HepG2 (cell line): Measurements from ENCODE around the gene AFF1. TPM values are rescaled to one million over a fixed set of nuclear protein-coding genes. Genes with fewer than 3 reads are reported as not detected.
A peak's percentile ranks its signal among the peaks of the same experiment; 100 is the strongest.

ENCODE experiments used
- MLX ChIP-seq: IDR thresholded peaks from 2 replicates; pipeline ENCODE4 v1.6.1; 2016
- MXD1 ChIP-seq: sonication (generic); formaldehyde crosslinking; IDR thresholded peaks from 2 replicates; pipeline ENCODE4 v1.4.0; 2020; ENCODE audit warnings: mild to moderate bottlenecking, missing genetic modification reagents
- NFIB ChIP-seq: sonication (generic); formaldehyde crosslinking; IDR thresholded peaks from 2 replicates; pipeline ENCODE4 v1.9.0; 2021; ENCODE audit warnings: missing genetic modification reagents, mild to moderate bottlenecking, borderline replicate concordance
- NKX3-1 ChIP-seq: sonication (generic); formaldehyde crosslinking; IDR thresholded peaks from 2 replicates; pipeline ENCODE4 v1.5.0; 2020; ENCODE audit warnings: missing genetic modification reagents
- NR2F6 ChIP-seq, 2 experiments: IDR thresholded peaks; 2 replicates each; pipeline ENCODE4 v1.6.1; 2016; ENCODE audit warnings: antibody characterized with exemption in 1 of 2, mild to moderate bottlenecking in 1 of 2
- XBP1 ChIP-seq: sonication (generic); formaldehyde crosslinking; IDR thresholded peaks from 2 replicates; pipeline ENCODE4 v1.5.0; 2020; ENCODE audit warnings: missing genetic modification reagents
- ZBED4 ChIP-seq: sonication (generic); formaldehyde crosslinking; IDR thresholded peaks from 2 replicates; pipeline ENCODE4 v1.4.0; 2020; ENCODE audit warnings: missing genetic modification reagents, borderline replicate concordance
- ZNF142 ChIP-seq: sonication (generic); formaldehyde crosslinking; IDR thresholded peaks from 2 replicates; pipeline ENCODE4 v1.4.0; 2020; ENCODE audit warnings: missing genetic modification reagents
- ZNF350 ChIP-seq: sonication (generic); formaldehyde crosslinking; IDR thresholded peaks from 2 replicates; pipeline ENCODE4 v1.4.0; 2020; ENCODE audit warnings: mild to moderate bottlenecking, low read depth, missing genetic modification reagents, borderline replicate concordance
- ZNF558 ChIP-seq: sonication (generic); formaldehyde crosslinking; IDR thresholded peaks from 2 replicates; pipeline ENCODE4 v1.9.0; 2022; ENCODE audit warnings: mild to moderate bottlenecking, missing genetic modification reagents, borderline replicate concordance
- ZNF569 ChIP-seq: sonication (generic); formaldehyde crosslinking; IDR thresholded peaks from 2 replicates; pipeline ENCODE4 v1.5.0; 2020; ENCODE audit warnings: mild to moderate bottlenecking, missing genetic modification reagents, moderate library complexity, borderline replicate concordance
- polyA plus RNA-seq, 8 experiments: library from polyadenylated mRNA; depleted of rRNA in 3 of 8; stranded (reverse) in 7 of 8; unstranded in 1 of 8; fragments of >200 nt; fragmentation: Illumina TruSeq in 4 of 8; extraction: Trizol in 4 of 8; gene quantifications; 2 replicates each; pipeline versions ENCODE4 v1.2.1 to v1.2.3, GENCODE V29; 2011 to 2016; ENCODE audit warnings: low read depth in 4 of 8, missing spikeins in 1 of 8, mixed read lengths in 1 of 8; ENCODE audit not compliant: insufficient read depth in 1 of 8
- total RNA-seq, 5 experiments: library from RNA; depleted of rRNA; stranded (reverse); fragments of >200 nt; fragmentation: Illumina TruSeq; extraction: Trizol; gene quantifications; 2 replicates each; pipeline ENCODE4 v1.2.3, GENCODE V29; 2016; ENCODE audit warnings: low read depth in 1 of 5
- TF ChIP-seq, protein P1 (sequence below): sonication (generic); formaldehyde crosslinking; IDR thresholded peaks from 2 replicates; pipeline ENCODE4 v1.4.0; 2020; ENCODE audit warnings: low read depth, missing genetic modification reagents

AFF1 gene
- total and polyA plus RNA-seq, 2 of the 13 experiments (the other 11 are each of a cell fraction or from before 2014, with no cell fraction given) = 15.5 to 15.9 TPM

DNA sequence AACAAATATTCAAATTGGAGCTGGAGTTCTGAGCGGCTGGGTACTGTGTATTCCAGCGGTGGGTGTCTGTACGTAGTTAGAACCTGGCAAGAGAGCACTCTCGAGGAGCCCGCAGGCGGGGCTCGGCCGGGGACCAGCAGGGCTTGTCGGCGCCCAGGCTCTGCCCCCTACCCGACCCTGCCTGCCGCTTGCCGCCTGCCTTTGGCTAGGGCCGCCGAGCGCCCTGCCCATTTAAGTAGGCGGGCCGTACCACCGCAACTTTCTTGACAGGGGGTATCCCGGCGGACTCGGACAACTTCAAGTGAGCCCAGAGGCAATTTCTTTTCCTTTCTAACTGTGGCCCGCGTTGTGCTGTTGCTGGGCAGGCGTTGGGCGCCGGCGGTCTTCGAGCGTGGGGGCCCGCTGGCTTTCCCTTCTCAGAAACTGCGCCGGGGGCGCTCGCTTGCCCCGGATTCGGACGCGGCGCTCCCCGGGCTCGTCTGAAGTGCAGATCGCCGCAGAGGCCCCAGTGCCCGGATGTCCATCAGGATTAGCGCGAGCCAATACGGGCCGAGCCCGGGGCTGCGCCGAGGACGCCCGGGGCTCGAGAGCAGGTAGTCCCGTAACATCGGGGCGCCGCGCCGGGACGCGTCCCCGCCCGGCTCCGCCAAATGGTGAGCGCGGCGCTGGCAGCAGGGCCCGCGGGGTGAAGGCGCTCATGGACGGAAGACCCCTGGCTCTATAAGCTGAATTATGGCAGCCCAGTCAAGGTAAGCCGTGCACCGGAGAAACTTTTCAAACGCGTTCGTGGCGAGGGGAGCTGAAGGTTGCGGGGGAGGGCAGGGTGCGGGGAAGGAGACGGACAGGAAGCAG is 72.1 kb downstream of the AFF1 start (continued):
- TF ChIP-seq ZBED4 (CRISPR knock-in tag) (0 out of 2 replicates have a peak, but pooled peaks have one; percentile 21), NKX3-1 (CRISPR knock-in tag) (peak; percentile 36), NR2F6 (IDR thresholded peaks at IDR 0.05) (no peak), NR2F6 (CRISPR knock-in tag; IDR thresholded peaks at IDR 0.05) (no peak; the same call in 1 of the 2 replicates), ZNF350 (CRISPR knock-in tag) (peak; percentile 90), ZNF569 (CRISPR knock-in tag) (peak; percentile 59; the same call in 1 of the 2 replicates), NFIB (no peak), MXD1 (CRISPR knock-in tag) (peak; percentile 62; the same call in 1 of the 2 replicates), XBP1 (CRISPR knock-in tag) (no peak), MLX (CRISPR knock-in tag) (peak; percentile 59), ZNF558 (CRISPR knock-in tag) (peak; percentile 96), ZNF142 (CRISPR knock-in tag) (no peak; the same call in none of the 2 replicates)
- TF ChIP-seq, protein P1, sequence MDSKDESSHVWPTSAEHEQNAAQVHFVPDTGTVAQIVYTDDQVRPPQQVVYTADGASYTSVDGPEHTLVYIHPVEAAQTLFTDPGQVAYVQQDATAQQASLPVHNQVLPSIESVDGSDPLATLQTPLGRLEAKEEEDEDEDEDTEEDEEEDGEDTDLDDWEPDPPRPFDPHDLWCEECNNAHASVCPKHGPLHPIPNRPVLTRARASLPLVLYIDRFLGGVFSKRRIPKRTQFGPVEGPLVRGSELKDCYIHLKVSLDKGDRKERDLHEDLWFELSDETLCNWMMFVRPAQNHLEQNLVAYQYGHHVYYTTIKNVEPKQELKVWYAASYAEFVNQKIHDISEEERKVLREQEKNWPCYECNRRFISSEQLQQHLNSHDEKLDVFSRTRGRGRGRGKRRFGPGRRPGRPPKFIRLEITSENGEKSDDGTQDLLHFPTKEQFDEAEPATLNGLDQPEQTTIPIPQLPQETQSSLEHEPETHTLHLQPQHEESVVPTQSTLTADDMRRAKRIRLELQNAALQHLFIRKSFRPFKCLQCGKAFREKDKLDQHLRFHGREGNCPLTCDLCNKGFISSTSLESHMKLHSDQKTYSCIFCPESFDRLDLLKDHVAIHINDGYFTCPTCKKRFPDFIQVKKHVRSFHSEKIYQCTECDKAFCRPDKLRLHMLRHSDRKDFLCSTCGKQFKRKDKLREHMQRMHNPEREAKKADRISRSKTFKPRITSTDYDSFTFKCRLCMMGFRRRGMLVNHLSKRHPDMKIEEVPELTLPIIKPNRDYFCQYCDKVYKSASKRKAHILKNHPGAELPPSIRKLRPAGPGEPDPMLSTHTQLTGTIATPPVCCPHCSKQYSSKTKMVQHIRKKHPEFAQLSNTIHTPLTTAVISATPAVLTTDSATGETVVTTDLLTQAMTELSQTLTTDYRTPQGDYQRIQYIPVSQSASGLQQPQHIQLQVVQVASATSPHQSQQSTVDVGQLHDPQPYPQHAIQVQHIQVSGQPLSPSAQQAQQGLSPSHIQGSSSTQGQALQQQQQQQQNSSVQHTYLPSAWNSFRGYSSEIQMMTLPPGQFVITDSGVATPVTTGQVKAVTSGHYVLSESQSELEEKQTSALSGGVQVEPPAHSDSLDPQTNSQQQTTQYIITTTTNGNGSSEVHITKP (CRISPR knock-in tag) = peak; percentile 100
